ENCODE data around the gene CTU1. TPM values are rescaled to one million over a fixed set of nuclear protein-coding genes. Genes with fewer than 3 reads are reported as not detected.

CTU1 gene
- total and polyA plus RNA-seq, 2 of the 4 experiments (the other 2 are of a cell fraction) = 2.0 to 3.3 TPM

DNA sequence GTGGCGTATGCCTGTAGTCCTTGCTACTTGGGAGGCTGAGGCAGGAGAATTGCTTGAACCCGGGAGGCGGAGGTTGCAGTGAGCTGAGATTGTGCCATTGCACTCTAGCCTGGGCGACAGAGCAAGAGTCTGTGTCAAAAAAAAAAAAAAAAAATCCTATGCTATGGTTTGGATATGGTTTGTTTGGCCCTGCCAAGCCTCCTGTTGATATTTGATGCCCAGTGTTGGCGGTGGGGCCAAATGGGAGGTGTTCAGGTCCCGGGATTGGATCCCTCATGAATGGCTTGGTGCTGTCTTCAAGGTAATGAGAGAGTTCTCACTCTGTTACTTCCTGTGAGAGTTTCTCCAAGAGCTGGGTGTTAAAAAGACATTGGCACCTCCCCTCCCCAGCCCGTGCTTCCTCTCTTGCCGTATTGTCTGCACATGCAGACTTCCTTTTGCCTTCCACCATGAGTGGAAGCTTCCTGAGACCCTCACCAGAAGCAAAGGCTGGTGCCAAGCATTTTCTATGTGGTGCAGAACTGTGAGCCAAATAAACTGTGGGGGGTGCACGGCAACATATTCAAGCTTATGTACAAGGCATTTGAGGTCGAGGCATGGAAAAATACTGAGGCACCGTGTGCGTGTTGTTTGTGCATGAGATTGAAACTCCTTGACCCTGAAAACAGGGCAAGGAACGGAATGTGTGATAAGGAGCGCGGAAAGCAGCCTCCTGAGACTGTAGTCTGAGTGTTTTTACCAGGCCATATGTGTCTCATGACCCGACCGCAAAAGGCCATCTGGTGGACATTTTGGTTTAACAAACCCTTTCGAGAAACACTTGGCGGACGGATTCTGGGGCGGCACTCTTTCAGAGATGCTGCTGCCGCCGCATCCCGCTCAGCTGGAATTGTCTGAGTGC is 23.8 kb upstream of the CTU1 start:
- H3K79me1 ChIP-seq (ENCODE audit: low read depth in 1 of 2, low read length in 2 of 2) = no peaks in the 10 kb centered on the region
- H3K9me1 ChIP-seq (ENCODE audit: insufficient read depth, low read length) = peaks cover 4% of the 10 kb centered on the region; the same call in 1 of the 2 replicates
- H2BK5ac ChIP-seq (ENCODE audit: low read depth, low read length, poor library complexity, severe bottlenecking) = no peak overlapping the region
- no peak overlapping the region; the same call in 1 of the 2 replicates for H3K4me2 ChIP-seq (ENCODE audit: low read depth, low read length)
- H2BK120ac ChIP-seq (ENCODE audit: low read depth, low read length) = no peak overlapping the region
- H3K27me3 ChIP-seq (ENCODE audit: control insufficient read depth, insufficient read depth, low read length) = no peaks in the 10 kb centered on the region; the same call in 1 of the 2 replicates
- ChIA-PET CTCF (no interaction called here), POLR2A (ENCODE audit: unreplicated experiment) (no interaction called here)
- in situ Hi-C loops (cut with MboI; ENCODE audit: low sequenced_read_pairs) = no loop called here
- no peak overlapping the region for H4K91ac ChIP-seq (ENCODE audit: insufficient read depth, low read depth, low read length)
- no peak overlapping the region; the same call in 1 of the 2 replicates for H3K23ac ChIP-seq (ENCODE audit: low read depth, low read length)
- dilution Hi-C loops (cut with HindIII; ENCODE audit: low sequenced_read_pairs, unreplicated experiment) = no loop called here
- ATAC-seq (ENCODE audit: low read depth) (peak; percentile 72), DNase-seq (peak; percentile 38)
- no TSS peak for BruUV-seq (replicated peaks)
- H3K4me1 ChIP-seq (ENCODE audit: control insufficient read depth, insufficient read depth, low read length) = 0 out of 2 replicates have a peak, but pooled peaks cover 2% of the 10 kb centered on the region
- H4K20me1 ChIP-seq (ENCODE audit: insufficient read depth, low read length) = no peaks in the 10 kb centered on the region
- no peak overlapping the region for H3K56ac ChIP-seq (ENCODE audit: extremely low read depth, insufficient read depth, low read length)
- no peaks in the 10 kb centered on the region for H3K36me3 ChIP-seq (ENCODE audit: control insufficient read depth, insufficient read depth, low read length)
- no peak overlapping the region for H4K5ac ChIP-seq (ENCODE audit: low read depth, low read length)
- no peak overlapping the region for H4K8ac ChIP-seq (ENCODE audit: low read depth in 2 of 2, low read length in 2 of 2)
- H2AFZ ChIP-seq (replicated peaks; ENCODE audit: low read length, poor library complexity) = peak overlapping the region; percentile 71
- TF ChIP-seq RFX5 (IDR thresholded peaks at IDR 0.05; ENCODE audit: low read depth, low read length) (no peak), CHD1 (IDR thresholded peaks at IDR 0.05; ENCODE audit: low read depth, low read length) (no peak), POLR2A (IDR thresholded peaks at IDR 0.05; ENCODE audit: low read depth, low read length) (no peak), CEBPB (IDR thresholded peaks at IDR 0.05; ENCODE audit: low read depth, low read length) (no peak), SMC3 (IDR thresholded peaks at IDR 0.05; ENCODE audit: low read depth, low read length) (no peak)
- TF ChIP-seq, protein P1, sequence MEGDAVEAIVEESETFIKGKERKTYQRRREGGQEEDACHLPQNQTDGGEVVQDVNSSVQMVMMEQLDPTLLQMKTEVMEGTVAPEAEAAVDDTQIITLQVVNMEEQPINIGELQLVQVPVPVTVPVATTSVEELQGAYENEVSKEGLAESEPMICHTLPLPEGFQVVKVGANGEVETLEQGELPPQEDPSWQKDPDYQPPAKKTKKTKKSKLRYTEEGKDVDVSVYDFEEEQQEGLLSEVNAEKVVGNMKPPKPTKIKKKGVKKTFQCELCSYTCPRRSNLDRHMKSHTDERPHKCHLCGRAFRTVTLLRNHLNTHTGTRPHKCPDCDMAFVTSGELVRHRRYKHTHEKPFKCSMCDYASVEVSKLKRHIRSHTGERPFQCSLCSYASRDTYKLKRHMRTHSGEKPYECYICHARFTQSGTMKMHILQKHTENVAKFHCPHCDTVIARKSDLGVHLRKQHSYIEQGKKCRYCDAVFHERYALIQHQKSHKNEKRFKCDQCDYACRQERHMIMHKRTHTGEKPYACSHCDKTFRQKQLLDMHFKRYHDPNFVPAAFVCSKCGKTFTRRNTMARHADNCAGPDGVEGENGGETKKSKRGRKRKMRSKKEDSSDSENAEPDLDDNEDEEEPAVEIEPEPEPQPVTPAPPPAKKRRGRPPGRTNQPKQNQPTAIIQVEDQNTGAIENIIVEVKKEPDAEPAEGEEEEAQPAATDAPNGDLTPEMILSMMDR (conservative IDR thresholded peaks at IDR 0.05; ENCODE audit: low read depth, low read length) = no peak
- TF ChIP-seq, protein P2, sequence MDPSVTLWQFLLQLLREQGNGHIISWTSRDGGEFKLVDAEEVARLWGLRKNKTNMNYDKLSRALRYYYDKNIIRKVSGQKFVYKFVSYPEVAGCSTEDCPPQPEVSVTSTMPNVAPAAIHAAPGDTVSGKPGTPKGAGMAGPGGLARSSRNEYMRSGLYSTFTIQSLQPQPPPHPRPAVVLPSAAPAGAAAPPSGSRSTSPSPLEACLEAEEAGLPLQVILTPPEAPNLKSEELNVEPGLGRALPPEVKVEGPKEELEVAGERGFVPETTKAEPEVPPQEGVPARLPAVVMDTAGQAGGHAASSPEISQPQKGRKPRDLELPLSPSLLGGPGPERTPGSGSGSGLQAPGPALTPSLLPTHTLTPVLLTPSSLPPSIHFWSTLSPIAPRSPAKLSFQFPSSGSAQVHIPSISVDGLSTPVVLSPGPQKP (IDR thresholded peaks at IDR 0.05; ENCODE audit: borderline replicate concordance, low read depth, low read length) = no peak
- H3K27ac ChIP-seq (ENCODE audit: insufficient read depth, low read length) = no peak overlapping the region
- no peak overlapping the region for H3K18ac ChIP-seq (ENCODE audit: low read depth, low read length)
- H2BK20ac ChIP-seq (ENCODE audit: low read depth, low read length) = no peak overlapping the region
- no peak overlapping the region for H3K14ac ChIP-seq (replicated peaks; ENCODE audit: low read depth, low read length)
- no peak overlapping the region for H2AK9ac ChIP-seq (replicated peaks; ENCODE audit: low read depth, low read length, poor library complexity)
- no peak overlapping the region for H3K4ac ChIP-seq (ENCODE audit: low read depth, low read length)
- intact Hi-C loops (cut with micrococcal nuclease) = no loop called here
- no peak overlapping the region for H2AK5ac ChIP-seq (ENCODE audit: low read depth, low read length)
- H3K9me3 ChIP-seq (ENCODE audit: control insufficient read depth, insufficient read depth, low read length) = no peaks in the 10 kb centered on the region
- H3K9ac ChIP-seq (ENCODE audit: low read depth, low read length) = no peak overlapping the region
- no peak overlapping the region for H3K4me3 ChIP-seq (ENCODE audit: insufficient read depth, low read depth, low read length)
- H2BK15ac ChIP-seq (ENCODE audit: low read depth, low read length) = no peak overlapping the region
- 21% methylated on average over 10 of the region's 24 CpGs; no CpG with 5 or more reads in 1 of the 2 experiments for WGBS, 2 experiments (ENCODE audit: extremely low coverage in 2 of 2, insufficient read length in 1 of 2)

All from IMR-90 (cell line).